Mesothelial cell of epicardium (in vitro differentiated cells): ENCODE data around the gene MAP2K2. TPM values are rescaled to one million over a fixed set of nuclear protein-coding genes. Genes with fewer than 3 reads are reported as not detected.

Experiments
- DNase-seq, 2 experiments: peaks; one replicate each; pipeline ENCODE4 v3.0.0; 2021; ENCODE audit warnings: low spot score in 2 of 2; ENCODE audit not compliant: unreplicated experiment in 2 of 2
- H3K27ac Mint-ChIP-seq: 2 replicates; pipeline ENCODE4 v1.8.0; 2021; ENCODE audit warnings: mixed read lengths
- H3K27me3 Mint-ChIP-seq: 2 replicates; pipeline ENCODE4 v1.8.0; 2021; ENCODE audit warnings: low read depth, mixed read lengths
- H3K36me3 Mint-ChIP-seq: 2 replicates; pipeline ENCODE4 v1.8.0; 2021; ENCODE audit warnings: mixed read lengths
- H3K4me1 Mint-ChIP-seq: 2 replicates; pipeline ENCODE4 v1.8.0; 2021; ENCODE audit warnings: mixed read lengths
- H3K4me3 Mint-ChIP-seq: 2 replicates; pipeline ENCODE4 v1.8.0; 2021; ENCODE audit warnings: mild to moderate bottlenecking, moderate library complexity, mixed read lengths
- H3K9me3 Mint-ChIP-seq: 2 replicates; pipeline ENCODE4 v1.8.0; 2021; ENCODE audit warnings: mixed read lengths
- total RNA-seq: library from RNA; stranded (reverse); gene quantifications from 3 replicates; pipeline ENCODE4 v1.2.1, GENCODE V29; 2021
- TF ChIP-seq, protein P1 (sequence below): fragments of 200-600 bp; sonication (generic); IDR thresholded peaks from one replicate; pipeline ENCODE4 v1.5.0; 2021; ENCODE audit warnings: antibody characterized with exemption; ENCODE audit not compliant: unreplicated experiment

MAP2K2 gene
- total RNA-seq, 1 donor from 2014 or later, result 152 TPM

DNA sequence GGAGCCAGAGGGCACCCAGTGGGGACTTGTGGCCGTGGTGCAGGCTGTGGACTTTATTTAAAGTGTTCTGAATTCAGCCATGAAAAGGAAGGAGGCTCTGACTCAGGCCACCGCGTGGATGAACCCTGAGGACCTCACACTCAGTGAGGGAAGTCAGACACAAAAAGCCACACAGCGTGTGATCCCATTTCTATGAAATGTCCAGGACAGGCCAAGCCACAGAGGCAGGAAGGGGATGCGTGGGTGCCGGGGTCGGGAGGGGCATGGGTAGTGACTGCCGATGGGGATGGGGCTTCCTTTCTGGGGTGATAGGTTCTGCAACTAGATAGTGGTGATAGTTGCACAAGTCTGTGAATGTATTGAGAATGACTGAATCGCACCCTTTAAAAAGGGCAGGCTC, 48.5 kb downstream of the MAP2K2 start:
- TF ChIP-seq, protein P1, sequence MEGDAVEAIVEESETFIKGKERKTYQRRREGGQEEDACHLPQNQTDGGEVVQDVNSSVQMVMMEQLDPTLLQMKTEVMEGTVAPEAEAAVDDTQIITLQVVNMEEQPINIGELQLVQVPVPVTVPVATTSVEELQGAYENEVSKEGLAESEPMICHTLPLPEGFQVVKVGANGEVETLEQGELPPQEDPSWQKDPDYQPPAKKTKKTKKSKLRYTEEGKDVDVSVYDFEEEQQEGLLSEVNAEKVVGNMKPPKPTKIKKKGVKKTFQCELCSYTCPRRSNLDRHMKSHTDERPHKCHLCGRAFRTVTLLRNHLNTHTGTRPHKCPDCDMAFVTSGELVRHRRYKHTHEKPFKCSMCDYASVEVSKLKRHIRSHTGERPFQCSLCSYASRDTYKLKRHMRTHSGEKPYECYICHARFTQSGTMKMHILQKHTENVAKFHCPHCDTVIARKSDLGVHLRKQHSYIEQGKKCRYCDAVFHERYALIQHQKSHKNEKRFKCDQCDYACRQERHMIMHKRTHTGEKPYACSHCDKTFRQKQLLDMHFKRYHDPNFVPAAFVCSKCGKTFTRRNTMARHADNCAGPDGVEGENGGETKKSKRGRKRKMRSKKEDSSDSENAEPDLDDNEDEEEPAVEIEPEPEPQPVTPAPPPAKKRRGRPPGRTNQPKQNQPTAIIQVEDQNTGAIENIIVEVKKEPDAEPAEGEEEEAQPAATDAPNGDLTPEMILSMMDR, result no peak
- Mint-ChIP-seq H3K27ac (no peak overlapping the region), H3K9me3 (no peaks in the 10 kb centered on the region), H3K27me3 (no peaks in the 10 kb centered on the region), H3K36me3 (no peaks in the 10 kb centered on the region), H3K4me1 (peaks cover 3% of the 10 kb centered on the region), H3K4me3 (no peak overlapping the region)
- no peak for DNase-seq

DNA sequence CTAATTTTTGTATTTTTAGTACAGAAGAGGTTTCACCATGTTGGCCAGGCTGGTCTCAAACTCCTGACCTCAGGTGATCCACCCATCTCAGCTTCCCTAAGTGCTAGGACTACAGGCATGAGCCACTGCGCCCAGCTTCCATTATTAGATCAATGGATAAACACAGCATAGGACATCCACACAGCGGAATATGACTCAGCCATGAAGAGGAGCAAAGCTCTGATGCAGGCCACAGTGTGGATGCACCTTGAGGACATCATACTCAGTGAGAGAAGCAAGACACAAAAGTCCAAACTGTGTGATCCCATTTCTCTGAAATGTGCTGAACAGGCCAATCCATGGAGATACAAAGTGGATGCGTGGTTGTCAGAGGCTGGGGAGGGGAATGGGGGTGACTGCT, 52.3 kb downstream of the MAP2K2 start:
- Mint-ChIP-seq H3K36me3 (no peaks in the 10 kb centered on the region), H3K9me3 (no peaks in the 10 kb centered on the region), H3K27me3 (peaks cover 5% of the 10 kb centered on the region), H3K4me1 (peaks cover 7% of the 10 kb centered on the region), H3K4me3 (no peak overlapping the region), H3K27ac (no peak overlapping the region)
- DNase-seq, result no peak
- TF ChIP-seq, protein P1, result no peak

DNA sequence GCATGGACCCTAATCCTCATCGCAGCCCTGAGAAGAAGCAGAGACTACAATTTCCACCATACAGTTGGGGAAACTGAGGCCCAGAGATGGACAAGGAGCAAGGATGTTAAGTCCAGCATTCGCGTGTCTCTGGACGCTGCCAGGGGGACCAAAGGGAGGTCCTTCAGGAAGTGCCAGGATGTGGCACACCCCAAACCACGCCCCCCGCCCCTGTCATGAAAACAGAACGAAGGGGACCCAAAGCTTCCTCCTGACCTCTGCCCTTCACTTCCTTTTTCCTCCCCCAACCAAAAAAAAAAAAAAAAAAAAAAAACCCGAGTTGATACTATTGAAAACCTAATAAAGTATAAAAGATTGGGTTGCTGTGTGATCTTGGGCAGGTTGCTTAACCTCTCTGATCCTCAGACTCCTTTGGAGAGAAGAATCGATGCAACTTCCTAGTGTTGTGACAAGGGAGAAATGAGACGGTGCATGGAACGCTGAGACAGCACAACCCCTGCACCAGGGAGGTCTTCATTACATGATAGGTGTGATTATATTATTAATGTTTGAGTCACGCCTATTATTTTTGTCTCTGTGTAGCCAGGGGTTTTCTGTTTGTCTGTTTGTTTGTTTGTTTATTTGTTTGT, 54.5 kb downstream of the MAP2K2 start:
- no peak for DNase-seq
- Mint-ChIP-seq H3K9me3 (no peaks in the 10 kb centered on the region), H3K36me3 (no peaks in the 10 kb centered on the region), H3K27me3 (peaks cover 5% of the 10 kb centered on the region), H3K4me3 (peak overlapping the region; percentile 33), H3K4me1 (peaks cover 7% of the 10 kb centered on the region), H3K27ac (no peak overlapping the region)
- TF ChIP-seq, protein P1, result no peak

DNA sequence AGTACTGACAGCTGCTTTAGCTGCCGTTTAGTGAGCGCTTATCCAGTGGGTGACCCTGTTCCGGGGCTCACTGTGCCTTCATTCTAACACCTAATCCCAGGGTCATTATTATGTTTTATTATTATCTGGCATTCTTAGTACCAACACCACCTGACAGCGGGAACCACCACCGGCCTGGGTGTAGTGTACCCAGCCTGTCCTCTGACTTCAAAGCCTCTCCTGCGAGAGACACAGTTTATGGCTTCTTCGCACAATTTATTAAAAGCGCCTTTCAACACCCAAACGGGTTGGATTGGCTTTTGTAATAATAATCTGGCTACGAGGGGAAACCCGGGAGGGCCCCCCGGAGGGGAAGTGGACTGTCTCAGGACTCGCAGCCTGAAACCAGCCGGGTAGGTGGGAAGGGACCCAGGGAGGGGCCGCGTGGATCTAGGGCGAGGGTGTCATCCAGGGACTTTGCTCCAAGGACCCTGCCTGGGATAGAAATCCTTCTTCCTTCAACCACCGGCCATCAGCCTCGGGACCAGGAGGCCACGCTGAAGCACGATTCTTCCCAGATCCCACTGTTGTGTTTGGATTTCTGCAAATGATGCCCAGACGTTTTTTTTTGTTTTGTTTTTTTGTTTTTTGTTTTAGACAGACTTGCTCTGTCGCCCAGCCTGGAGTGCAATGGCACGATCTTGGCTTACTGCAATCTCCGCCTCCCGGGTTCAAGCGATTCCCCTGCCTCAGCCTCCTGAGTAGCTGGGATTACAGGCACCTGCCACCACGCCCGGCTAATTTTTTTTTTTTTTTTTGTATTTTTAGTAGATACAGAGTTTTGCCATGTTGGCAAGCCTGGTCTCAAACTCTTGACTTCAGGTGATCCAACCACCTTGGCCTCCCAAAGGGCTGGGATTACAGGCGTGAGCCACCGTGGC, 55.6 kb downstream of the MAP2K2 start:
- H3K9me3 Mint-ChIP-seq, result no peaks in the 10 kb centered on the region
- DNase-seq, result no peak
- peak overlapping the region; percentile 5 for H3K27ac Mint-ChIP-seq
- peaks cover 5% of the 10 kb centered on the region for H3K27me3 Mint-ChIP-seq
- TF ChIP-seq, protein P1, result no peak
- no peaks in the 10 kb centered on the region for H3K36me3 Mint-ChIP-seq
- peak overlapping the region; percentile 68 for H3K4me3 Mint-ChIP-seq
- H3K4me1 Mint-ChIP-seq, result peaks cover 11% of the 10 kb centered on the region

DNA sequence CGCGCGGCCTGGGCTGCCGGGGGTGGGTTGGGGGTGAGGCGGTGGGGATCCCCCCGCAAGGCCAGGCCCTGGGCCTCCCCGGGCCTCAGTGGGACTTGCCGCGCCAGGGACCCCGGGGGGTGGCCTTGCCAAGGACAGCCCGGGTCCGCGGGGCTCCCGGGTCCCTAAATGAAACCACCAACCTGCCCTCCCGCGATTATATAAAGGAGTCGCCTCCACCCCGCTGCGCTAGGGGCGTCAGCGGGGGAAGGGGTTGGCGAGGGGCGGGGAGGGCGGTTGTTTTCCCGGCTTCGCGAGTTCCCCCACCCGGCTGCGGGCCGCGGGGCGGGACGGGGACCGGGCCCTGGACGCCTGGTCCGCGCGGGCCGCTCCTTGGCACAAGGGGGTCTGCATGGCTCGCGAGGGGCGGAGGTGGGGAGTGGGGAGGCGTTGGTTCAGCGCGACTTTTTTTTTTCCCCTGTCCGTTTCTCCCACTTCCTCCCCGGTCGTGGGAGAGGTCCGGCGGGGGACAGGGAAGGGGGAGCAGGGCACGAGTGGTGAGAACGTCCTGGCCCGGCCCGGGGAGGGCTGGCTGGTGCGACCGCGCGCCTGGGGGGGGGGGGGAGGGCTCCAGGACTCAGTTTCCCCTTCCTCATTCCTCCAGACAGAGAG, 56.4 kb downstream of the MAP2K2 start:
- H3K27me3 Mint-ChIP-seq, result peaks cover 5% of the 10 kb centered on the region
- TF ChIP-seq, protein P1, result no peak
- H3K9me3 Mint-ChIP-seq, result no peaks in the 10 kb centered on the region
- DNase-seq, result no peak
- H3K36me3 Mint-ChIP-seq, result no peaks in the 10 kb centered on the region
- H3K27ac Mint-ChIP-seq, result no peak overlapping the region
- peak overlapping the region; percentile 68 for H3K4me3 Mint-ChIP-seq
- H3K4me1 Mint-ChIP-seq, result peaks cover 13% of the 10 kb centered on the region
